SK-N-SH treated with all-trans-retinoic acid at 6 μM for 48 hours (cell line): ENCODE results near the gene DAB2IP.

Experiments
- ARNTL ChIP-seq: fragments of 450-650 bp; formaldehyde crosslinking; IDR thresholded peaks from 2 replicates; pipeline ENCODE4 v1.5.0; 2020; ENCODE audit warnings: low read depth, mild to moderate bottlenecking, moderate library complexity, borderline replicate concordance
- BACH2 ChIP-seq: fragments of 250-450 bp; sonication (Bioruptor Pico); IDR thresholded peaks from 2 replicates; pipeline ENCODE4 v1.9.0; 2021; ENCODE audit warnings: mild to moderate bottlenecking, borderline replicate concordance
- CSDC2 ChIP-seq: fragments of 250-450 bp; sonication (Bioruptor Pico); IDR thresholded peaks from 2 replicates; pipeline ENCODE4 v1.5.0; 2020; ENCODE audit warnings: mild to moderate bottlenecking, moderate library complexity
- ESRRG ChIP-seq: fragments of 250-450 bp; sonication (Bioruptor Pico); IDR thresholded peaks from 2 replicates; pipeline ENCODE4 v1.6.1; 2021; ENCODE audit warnings: mild to moderate bottlenecking
- PPARA ChIP-seq: fragments of 250-450 bp; sonication (Bioruptor Pico); IDR thresholded peaks from 2 replicates; pipeline ENCODE4 v1.5.0; 2020; ENCODE audit warnings: mild to moderate bottlenecking, borderline replicate concordance
- RARB ChIP-seq: fragments of 250-450 bp; sonication (Bioruptor Pico); IDR thresholded peaks from 2 replicates; pipeline ENCODE4 v1.8.0; 2021; ENCODE audit warnings: mild to moderate bottlenecking, moderate library complexity
- TCF4 ChIP-seq: fragments of 250-450 bp; sonication (Bioruptor Pico); IDR thresholded peaks from 2 replicates; pipeline ENCODE4 v1.8.0; 2021; ENCODE audit warnings: mild to moderate bottlenecking, moderate library complexity, borderline replicate concordance
- ZFP3 ChIP-seq: fragments of 250-450 bp; sonication (Bioruptor Pico); IDR thresholded peaks from 2 replicates; pipeline ENCODE4 v1.5.0; 2020; ENCODE audit warnings: mild to moderate bottlenecking, moderate library complexity
- ZFP30 ChIP-seq: fragments of 450-650 bp; formaldehyde crosslinking; IDR thresholded peaks from 2 replicates; pipeline ENCODE4 v1.5.0; 2022; ENCODE audit warnings: mild to moderate bottlenecking, moderate library complexity
- ZNF565 ChIP-seq: fragments of 450-650 bp; formaldehyde crosslinking; conservative IDR thresholded peaks from 2 replicates; pipeline ENCODE4 v1.5.0; 2020; ENCODE audit warnings: low read depth, mild to moderate bottlenecking, moderate library complexity
- ZNF8 ChIP-seq: fragments of 450-650 bp; formaldehyde crosslinking; IDR thresholded peaks from 2 replicates; pipeline ENCODE4 v1.5.0; 2020; ENCODE audit warnings: mild to moderate bottlenecking, moderate library complexity
- TF ChIP-seq, protein P1 (sequence below): fragments of 250-450 bp; sonication (Bioruptor Pico); IDR thresholded peaks from 2 replicates; pipeline ENCODE4 v1.8.0; 2020; ENCODE audit warnings: mild to moderate bottlenecking, moderate library complexity, borderline replicate concordance

DNA sequence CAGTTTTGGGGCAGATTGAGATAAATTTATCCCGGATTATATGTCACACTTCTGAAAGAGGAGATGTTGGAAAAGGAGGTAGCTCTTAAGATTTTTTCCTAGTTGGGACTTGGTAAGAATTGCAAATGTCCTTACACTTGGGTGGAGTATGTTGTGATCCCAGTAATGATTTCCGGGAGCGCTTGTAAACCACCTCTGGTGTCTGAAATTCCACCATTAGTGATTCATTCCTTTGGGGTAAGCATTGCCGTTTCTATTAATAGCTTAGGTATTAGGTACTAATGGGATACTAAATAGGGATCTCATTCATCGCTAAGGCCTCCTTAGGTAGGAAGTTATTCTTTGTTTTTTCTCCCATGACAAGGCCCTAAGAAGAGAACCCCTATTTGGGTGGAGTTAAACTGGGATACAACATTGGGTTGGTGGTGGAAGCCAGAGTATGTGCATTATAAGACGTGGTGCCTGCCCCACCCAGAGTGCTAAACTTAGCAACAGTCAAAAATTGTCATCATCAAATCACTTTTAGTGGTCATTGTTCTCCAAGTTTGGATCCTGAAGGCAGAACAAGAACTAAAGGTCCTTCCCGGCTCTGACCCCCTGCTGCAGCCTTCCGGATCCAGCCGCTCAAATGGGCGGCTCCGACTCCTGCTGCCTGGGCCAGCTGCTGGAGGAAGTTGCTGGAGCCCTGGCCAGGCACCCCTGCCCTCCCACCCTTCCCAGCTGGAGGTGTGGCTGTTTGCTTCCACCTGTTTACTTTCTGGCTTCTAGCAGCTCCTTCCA, 31.7 kb upstream of the DAB2IP start:
- no peak for TF ChIP-seq ZNF8
- no peak for TF ChIP-seq ARNTL (CRISPR knock-in tag)
- TF ChIP-seq, protein P1, sequence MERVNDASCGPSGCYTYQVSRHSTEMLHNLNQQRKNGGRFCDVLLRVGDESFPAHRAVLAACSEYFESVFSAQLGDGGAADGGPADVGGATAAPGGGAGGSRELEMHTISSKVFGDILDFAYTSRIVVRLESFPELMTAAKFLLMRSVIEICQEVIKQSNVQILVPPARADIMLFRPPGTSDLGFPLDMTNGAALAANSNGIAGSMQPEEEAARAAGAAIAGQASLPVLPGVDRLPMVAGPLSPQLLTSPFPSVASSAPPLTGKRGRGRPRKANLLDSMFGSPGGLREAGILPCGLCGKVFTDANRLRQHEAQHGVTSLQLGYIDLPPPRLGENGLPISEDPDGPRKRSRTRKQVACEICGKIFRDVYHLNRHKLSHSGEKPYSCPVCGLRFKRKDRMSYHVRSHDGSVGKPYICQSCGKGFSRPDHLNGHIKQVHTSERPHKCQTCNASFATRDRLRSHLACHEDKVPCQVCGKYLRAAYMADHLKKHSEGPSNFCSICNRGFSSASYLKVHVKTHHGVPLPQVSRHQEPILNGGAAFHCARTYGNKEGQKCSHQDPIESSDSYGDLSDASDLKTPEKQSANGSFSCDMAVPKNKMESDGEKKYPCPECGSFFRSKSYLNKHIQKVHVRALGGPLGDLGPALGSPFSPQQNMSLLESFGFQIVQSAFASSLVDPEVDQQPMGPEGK = no peak
- TF ChIP-seq CSDC2 = no peak
- TF ChIP-seq ESRRG (CRISPR knock-in tag) = no peak
- no peak for TF ChIP-seq ZFP3 (CRISPR knock-in tag)
- TF ChIP-seq RARB (CRISPR knock-in tag) = no peak
- TF ChIP-seq BACH2 (CRISPR knock-in tag) = no peak
- no peak for TF ChIP-seq ZNF565 (CRISPR knock-in tag)
- TF ChIP-seq PPARA = no peak
- no peak for TF ChIP-seq ZFP30
- no peak for TF ChIP-seq TCF4 (CRISPR knock-in tag)
